ENCODE data around the gene SCAP. TPM values are rescaled to one million over a fixed set of nuclear protein-coding genes. Genes with fewer than 3 reads are reported as not detected.

The SCAP gene
- total RNA-seq, 1 donor from 2014 or later, result 84.3 TPM

- peaks cover 49% of the 10 kb centered on the region for H3K4me1 Mint-ChIP-seq
- ChIA-PET CTCF (interaction anchor here (0.6 to 1.1 kb wide), 3 partner anchors 25 to 275 kb away, joined by 3 to 5 read pairs (median 3); no protein-coding TSS in a partner anchor), POLR2A (interaction anchor here (0.6 to 1.6 kb wide), 15 partner anchors 18 to 874 kb away, joined by 3 to 13 read pairs (median 5); partner anchors contain the start of genes ELP6, KLHL18, NBEAL2 and SCAP)
- ATAC-seq (ENCODE audit: low read depth), result peak; percentile 80
- peak; percentile 98 for DNase-seq
- peak within 1 kb of the TSS; percentile 95 for H3K4me3 Mint-ChIP-seq
- intact Hi-C loops (cut with micrococcal nuclease), result loop anchor here (1.0 to 5.0 kb wide), 8 partner anchors 33 to 408 kb away; partner anchors contain the start of genes CCDC12, ELP6, KIF9 and KLHL18
- no peaks in the 10 kb centered on the region for H3K27me3 Mint-ChIP-seq
- H3K9me3 Mint-ChIP-seq, result no peaks in the 10 kb centered on the region
- peaks cover 30% of the 10 kb centered on the region for H3K36me3 Mint-ChIP-seq (ENCODE audit: low read depth)
- TF ChIP-seq, protein P1, sequence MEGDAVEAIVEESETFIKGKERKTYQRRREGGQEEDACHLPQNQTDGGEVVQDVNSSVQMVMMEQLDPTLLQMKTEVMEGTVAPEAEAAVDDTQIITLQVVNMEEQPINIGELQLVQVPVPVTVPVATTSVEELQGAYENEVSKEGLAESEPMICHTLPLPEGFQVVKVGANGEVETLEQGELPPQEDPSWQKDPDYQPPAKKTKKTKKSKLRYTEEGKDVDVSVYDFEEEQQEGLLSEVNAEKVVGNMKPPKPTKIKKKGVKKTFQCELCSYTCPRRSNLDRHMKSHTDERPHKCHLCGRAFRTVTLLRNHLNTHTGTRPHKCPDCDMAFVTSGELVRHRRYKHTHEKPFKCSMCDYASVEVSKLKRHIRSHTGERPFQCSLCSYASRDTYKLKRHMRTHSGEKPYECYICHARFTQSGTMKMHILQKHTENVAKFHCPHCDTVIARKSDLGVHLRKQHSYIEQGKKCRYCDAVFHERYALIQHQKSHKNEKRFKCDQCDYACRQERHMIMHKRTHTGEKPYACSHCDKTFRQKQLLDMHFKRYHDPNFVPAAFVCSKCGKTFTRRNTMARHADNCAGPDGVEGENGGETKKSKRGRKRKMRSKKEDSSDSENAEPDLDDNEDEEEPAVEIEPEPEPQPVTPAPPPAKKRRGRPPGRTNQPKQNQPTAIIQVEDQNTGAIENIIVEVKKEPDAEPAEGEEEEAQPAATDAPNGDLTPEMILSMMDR (IDR thresholded peaks at IDR 0.05), result no peak
- H3K27ac Mint-ChIP-seq, result peak within 1 kb of the TSS; percentile 96
These were observed 95.0 kb downstream of the SCAP start, which contains the start of gene PTPN23 for GRCh38 chr3:47380601-47381316. PTPN23 (plus strand) TSS chr3:47381021; CDS start chr3:47381097, 76 bp downstream.

DNA sequence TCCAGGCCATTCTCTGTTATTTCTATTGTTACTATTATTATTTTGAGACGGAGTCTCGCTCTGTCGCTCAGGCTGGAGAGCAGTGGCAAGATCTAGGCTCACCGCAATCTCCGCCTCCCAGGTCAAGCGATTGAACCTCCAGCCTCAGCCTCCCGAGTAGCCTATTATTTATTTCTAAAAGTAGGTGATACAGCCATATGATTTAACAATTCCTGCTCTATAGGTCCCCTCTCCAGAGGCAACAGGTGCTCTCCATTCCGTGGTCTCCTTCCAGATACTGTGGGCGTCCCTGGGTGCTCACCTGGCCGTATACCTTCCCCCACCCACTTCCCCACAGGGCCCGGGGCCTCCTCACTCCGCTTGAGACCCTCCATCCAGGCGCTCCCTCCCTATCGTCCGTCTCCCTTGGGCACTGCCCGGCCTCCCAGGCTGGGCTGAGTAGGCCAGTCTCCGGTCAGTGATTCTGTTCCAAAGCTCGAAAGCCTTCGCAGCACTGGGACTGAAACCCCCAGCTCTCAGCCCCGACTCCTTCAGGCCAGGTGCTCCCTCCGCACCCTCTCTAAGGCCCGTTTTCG lies 95.6 kb downstream of the SCAP start:
- TF ChIP-seq, protein P1 (IDR thresholded peaks at IDR 0.05), result no peak
- CTCF ChIA-PET, result interaction anchor here (0.8 to 1.1 kb wide), 2 partner anchors 24 to 41 kb away, joined by 3 to 5 read pairs; no protein-coding TSS in a partner anchor
- Mint-ChIP-seq H3K27me3 (no peaks in the 10 kb centered on the region), H3K36me3 (ENCODE audit: low read depth) (peaks cover 27% of the 10 kb centered on the region), H3K27ac (peak overlapping the region; percentile 96), H3K4me1 (peaks cover 45% of the 10 kb centered on the region), H3K4me3 (peak overlapping the region; percentile 95), H3K9me3 (no peaks in the 10 kb centered on the region)
- ATAC-seq (ENCODE audit: low read depth) (no peak), DNase-seq (no peak)
- POLR2A ChIA-PET, result interaction anchor here (0.5 to 1.6 kb wide), 15 partner anchors 17 to 875 kb away, joined by 3 to 13 read pairs (median 6); partner anchors contain the start of genes ELP6, KLHL18, NBEAL2 and SCAP
- intact Hi-C loops (cut with micrococcal nuclease), result loop anchor here (1.0 to 5.0 kb wide), 6 partner anchors 41 to 409 kb away; partner anchors contain the start of genes CCDC12, ELP6, NBEAL2 and SCAP

- DNase-seq (no peak), ATAC-seq (ENCODE audit: low read depth) (no peak)
- Mint-ChIP-seq H3K27me3 (no peaks in the 10 kb centered on the region), H3K36me3 (ENCODE audit: low read depth) (peaks cover 24% of the 10 kb centered on the region), H3K4me3 (peak overlapping the region; percentile 95), H3K4me1 (peaks cover 42% of the 10 kb centered on the region), H3K27ac (peak overlapping the region; percentile 96), H3K9me3 (no peaks in the 10 kb centered on the region)
- CTCF ChIA-PET, result no interaction called here
- TF ChIP-seq, protein P1 (IDR thresholded peaks at IDR 0.05), result no peak
- POLR2A ChIA-PET, result interaction anchor here (0.5 to 0.7 kb wide), 2 partner anchors 367 to 571 kb away, joined by 3 to 8 read pairs; no protein-coding TSS in a partner anchor
- intact Hi-C loops (cut with micrococcal nuclease), result no loop called here
These were observed 96.3 kb downstream of the SCAP start for GRCh38 chr3:47379411-47379899.

DNA sequence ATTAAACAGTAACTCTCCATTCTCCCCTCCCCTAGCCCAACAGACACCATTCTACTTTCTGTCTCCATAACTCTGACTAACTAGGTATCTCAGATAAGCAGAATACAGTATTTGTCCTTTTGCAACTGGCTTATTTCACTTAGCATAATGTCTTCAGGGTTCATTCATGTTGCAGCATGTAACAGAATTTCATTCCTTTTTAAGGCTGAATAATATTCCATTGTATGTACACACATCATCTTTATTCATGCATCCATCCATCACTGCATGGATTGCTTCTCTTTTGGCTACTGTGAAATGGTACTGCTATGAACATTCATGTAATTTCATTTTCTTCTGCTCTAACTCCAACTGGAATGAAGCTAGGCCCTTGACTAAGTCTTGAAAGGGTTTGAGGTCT lies 96.9 kb downstream of the SCAP start:
- POLR2A ChIA-PET, result interaction anchor here (0.7 kb wide), 1 partner anchor 571 kb away, joined by 3 read pairs; no protein-coding TSS in a partner anchor
- ATAC-seq (ENCODE audit: low read depth), result no peak
- Mint-ChIP-seq H3K4me3 (peak overlapping the region; percentile 28), H3K27ac (no peak overlapping the region), H3K4me1 (peaks cover 40% of the 10 kb centered on the region), H3K27me3 (no peaks in the 10 kb centered on the region), H3K9me3 (no peaks in the 10 kb centered on the region), H3K36me3 (ENCODE audit: low read depth) (peaks cover 22% of the 10 kb centered on the region)
- TF ChIP-seq, protein P1 (IDR thresholded peaks at IDR 0.05), result no peak
- DNase-seq, result no peak
- intact Hi-C loops (cut with micrococcal nuclease), result no loop called here
- CTCF ChIA-PET, result no interaction called here
